T-helper 1 cell (primary cell): ENCODE measurements around the gene ZNF488.

ENCODE experiments used
- DNase-seq, 5 donors: peaks; one replicate each; pipeline ENCODE4 v3.0.0-alpha.2; 2012 to 2020

The ZNF488 gene

DNA sequence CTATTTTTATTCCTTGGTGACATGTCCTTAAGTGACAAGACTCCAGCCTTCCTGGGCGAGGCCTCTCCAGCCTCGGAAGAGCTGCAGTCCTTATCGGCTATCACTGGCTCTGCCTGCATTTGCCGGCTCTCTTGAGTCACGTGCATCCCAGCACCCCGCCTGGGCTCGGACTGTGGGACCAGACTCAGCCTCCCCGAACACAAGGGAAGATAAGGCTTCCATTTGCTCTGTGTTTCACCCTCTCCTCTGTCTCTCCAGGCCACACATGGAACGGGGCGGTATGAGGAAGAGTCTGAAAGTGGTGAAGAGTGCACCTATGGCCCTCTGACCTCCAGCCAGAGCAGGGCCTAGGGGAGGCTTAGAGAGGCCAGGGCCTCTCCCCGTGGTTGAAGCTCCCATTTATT is 57.2 kb downstream of the ZNF488 start:
- no peak for DNase-seq

GRCh38 chr10:47326306-47326926 is 57.7 kb downstream of the ZNF488 start:
- no peak for DNase-seq

DNA sequence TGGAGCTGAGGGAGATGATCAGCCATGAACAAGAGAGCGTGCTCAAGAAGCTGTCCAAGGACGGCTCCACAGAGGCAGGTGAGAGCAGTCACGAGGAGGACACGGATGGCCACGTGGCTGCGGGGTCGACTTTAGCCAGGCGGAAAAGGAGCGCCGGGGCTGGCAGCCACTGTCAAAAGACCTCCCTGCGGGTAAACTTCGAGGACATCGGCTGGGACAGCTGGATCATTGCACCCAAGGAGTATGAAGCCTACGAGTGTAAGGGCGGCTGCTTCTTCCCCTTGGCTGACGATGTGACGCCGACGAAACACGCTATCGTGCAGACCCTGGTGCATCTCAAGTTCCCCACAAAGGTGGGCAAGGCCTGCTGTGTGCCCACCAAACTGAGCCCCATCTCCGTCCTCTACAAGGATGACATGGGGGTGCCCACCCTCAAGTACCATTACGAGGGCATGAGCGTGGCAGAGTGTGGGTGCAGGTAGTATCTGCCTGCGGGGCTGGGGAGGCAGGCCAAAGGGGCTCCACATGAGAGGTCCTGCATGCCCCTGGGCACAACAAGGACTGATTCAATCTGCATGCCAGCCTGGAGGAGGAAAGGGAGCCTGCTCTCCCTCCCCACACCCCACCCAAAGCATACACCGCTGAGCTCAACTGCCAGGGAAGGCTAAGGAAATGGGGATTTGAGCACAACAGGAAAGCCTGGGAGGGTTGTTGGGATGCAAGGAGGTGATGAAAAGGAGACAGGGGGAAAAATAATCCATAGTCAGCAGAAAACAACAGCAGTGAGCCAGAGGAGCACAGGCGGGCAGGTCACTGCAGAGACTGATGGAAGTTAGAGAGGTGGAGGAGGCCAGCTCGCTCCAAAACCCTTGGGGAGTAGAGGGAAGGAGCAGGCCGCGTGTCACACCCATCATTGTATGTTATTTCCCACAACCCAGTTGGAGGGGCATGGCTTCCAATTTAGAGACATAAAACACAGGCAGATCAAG is 58.5 kb downstream of the ZNF488 start:
- no peak for DNase-seq

GRCh38 chr10:47323636-47324296 is 60.3 kb downstream of the ZNF488 start:
- no peak for DNase-seq

GRCh38 chr10:47323087-47323486 is 61.0 kb downstream of the ZNF488 start:
- DNase-seq, result no peak

DNA sequence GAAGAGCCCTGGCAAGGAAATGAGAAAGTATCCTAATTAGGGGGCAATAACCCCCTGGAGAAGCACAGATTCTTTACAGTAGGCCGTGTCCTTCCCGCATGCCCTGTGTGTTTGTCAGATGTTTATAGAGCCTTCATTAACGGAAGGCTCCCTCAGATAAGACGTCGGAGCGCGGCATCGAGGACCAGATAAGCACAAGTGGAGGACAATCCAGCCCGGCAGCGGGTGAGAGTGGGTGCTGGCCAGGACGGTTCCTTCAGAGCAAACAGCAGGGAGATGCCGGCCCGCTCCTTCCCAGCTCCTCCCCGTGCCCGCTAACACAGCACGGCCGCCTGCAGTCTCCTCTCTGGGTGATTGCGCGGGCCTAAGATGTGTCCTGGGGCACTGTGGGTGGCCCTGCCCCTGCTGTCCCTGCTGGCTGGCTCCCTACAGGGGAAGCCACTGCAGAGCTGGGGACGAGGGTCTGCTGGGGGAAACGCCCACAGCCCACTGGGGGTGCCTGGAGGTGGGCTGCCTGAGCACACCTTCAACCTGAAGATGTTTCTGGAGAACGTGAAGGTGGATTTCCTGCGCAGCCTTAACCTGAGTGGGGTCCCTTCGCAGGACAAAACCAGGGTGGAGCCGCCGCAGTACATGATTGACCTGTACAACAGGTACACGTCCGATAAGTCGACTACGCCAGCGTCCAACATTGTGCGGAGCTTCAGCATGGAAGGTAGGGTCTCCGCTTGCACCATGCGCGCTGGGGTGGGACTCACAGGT is 61.6 kb downstream of the ZNF488 start, which contains the start of gene GDF2:
GDF2 (plus strand) TSS at position 155 of the 762 bp plus-strand sequence; CDS start at position 370, 215 bp downstream.
- no peak for DNase-seq

- DNase-seq, result no peak
These were observed 62.4 kb downstream of the ZNF488 start for GRCh38 chr10:47321521-47322195.

DNA sequence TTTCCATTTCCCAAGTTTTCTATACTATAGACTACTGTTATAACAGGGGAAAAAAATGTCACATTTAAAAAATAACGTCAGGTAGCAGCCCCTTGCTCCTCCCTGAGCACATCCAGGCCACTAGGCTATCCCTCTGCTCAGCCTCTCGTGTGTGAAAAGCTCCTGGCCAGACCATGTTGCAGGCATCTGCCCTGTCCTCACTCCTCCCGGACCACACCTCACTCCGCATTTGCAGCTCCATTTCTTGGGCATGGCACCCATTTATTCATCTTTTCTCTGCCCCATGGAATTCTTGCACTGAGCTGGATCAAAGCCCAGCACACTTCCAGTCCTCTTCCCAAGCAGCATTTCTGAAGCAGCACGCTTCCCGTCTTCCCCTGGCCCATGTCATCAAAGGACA is 63.3 kb downstream of the ZNF488 start:
- DNase-seq, result no peak

DNA sequence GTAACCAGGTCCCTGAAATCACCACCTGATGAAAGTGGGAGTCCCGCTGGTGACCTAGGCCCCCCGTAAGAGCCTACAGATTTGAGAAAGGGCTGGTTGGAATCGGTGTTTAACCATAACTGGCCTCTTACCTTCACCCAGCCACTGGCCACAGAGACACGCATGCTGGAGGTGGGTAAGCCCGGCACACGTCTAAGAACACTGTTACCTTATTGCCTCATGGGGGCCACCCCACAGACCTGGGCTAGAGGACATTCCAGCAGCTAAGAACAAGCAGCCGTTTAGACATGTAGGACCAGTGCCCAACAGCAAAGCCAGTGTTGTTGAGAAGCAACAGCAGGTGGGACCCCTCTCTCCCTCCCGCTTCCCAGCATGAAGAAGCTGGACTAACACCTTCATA is 64.3 kb downstream of the ZNF488 start:
- DNase-seq, result no peak

DNA sequence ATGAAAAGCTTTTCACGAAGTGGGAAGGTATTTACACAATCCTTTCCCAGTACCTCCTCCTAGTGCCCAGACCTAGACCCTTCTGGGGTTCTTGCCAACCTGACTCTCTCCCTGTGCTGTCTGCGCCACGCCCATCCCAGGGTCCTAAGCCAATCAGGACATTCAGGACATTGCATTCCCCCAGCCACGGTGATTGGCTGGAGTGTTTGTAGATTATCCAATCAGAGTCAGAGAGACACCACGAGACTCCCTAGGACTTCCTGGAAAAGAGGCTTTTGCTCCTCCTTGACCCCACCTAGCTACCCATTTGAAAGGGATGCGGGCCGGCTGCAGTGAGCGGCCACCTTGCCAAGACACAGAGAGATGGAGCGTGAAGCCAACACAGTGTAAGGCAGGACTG is 65.4 kb downstream of the ZNF488 start:
- no peak for DNase-seq

- DNase-seq, result no peak
These were observed 66.8 kb downstream of the ZNF488 start for GRCh38 chr10:47317251-47317650.

DNA sequence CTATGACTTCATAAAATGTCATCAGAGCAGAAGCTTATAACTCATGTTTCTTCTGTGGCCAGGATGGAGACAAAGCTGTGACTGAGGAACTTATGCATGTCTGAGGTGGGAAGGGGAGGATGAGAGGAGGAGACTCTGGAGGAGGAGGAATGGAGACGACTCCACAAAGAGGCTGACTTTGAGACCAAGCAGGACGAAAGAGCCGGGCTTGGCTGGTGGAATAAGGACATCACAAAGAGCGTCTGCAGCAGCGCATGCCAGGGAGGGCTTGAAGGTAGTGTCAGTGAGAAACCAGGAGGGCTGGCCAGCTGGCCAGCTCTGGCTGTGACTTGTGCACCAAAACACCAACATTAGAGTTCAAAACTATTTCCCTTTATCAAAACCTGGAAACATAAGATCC is 68.0 kb downstream of the ZNF488 start:
- DNase-seq, result no peak
